ENCODE measurements around the gene ADPRHL1. TPM values are rescaled to one million over a fixed set of nuclear protein-coding genes. Genes with fewer than 3 reads are reported as not detected.

Gene ADPRHL1
- total RNA-seq, 1 experiment from 2014 or later = 2.7 TPM

GRCh38 chr13:113393563-113394338 lies 59.5 kb downstream of the ADPRHL1 start:
- TF ChIP-seq CTCF (conservative IDR thresholded peaks at IDR 0.05) = peak; percentile 91
- peak; percentile 93 for DNase-seq
- Histone ChIP-seq H2BK20ac (ENCODE audit: low read depth, low read length, poor library complexity, severe bottlenecking) (no peak overlapping the region), H3K4me1 (ENCODE audit: insufficient read depth, low read length) (peaks cover 9% of the 10 kb centered on the region), H3K4me2 (ENCODE audit: insufficient read depth, insufficient read length, low read length) (peak overlapping the region; percentile 79), H3K23ac (ENCODE audit: insufficient read length, low read depth, low read length) (no peak overlapping the region), H3K79me1 (ENCODE audit: insufficient read depth, low read depth, low read length, poor library complexity, severe bottlenecking) (no peaks in the 10 kb centered on the region), H2BK5ac (ENCODE audit: insufficient read length, low read length) (no peak overlapping the region), H3K14ac (ENCODE audit: insufficient read depth, low read length) (peak overlapping the region; percentile 89), H3K9me3 (ENCODE audit: control insufficient read depth, low read depth, low read length) (no peaks in the 10 kb centered on the region), H4K5ac (ENCODE audit: insufficient read length, low read depth, low read length) (no peak overlapping the region), H4K20me1 (ENCODE audit: control insufficient read depth, insufficient read depth, insufficient read length) (no peaks in the 10 kb centered on the region), H3K23me2 (ENCODE audit: insufficient read length, low read depth, low read length, poor library complexity, severe bottlenecking) (peaks cover 4% of the 10 kb centered on the region), H3K79me2 (ENCODE audit: insufficient read depth, low read length) (no peaks in the 10 kb centered on the region), H3T11ph (ENCODE audit: low read length) (no peak overlapping the region), H2AFZ (ENCODE audit: low read length) (no peak overlapping the region), H3K27ac (ENCODE audit: insufficient read length, low read depth, low read length) (no peak overlapping the region), H4K8ac (replicated peaks; ENCODE audit: insufficient read length, low read depth, low read length) (no peak overlapping the region), H3K9ac (ENCODE audit: extremely low read depth, insufficient read length, low read length) (peak overlapping the region; percentile 27), H2BK12ac (ENCODE audit: insufficient read length, low read depth, low read length) (no peak overlapping the region), H2BK15ac (ENCODE audit: low read depth, low read length) (no peak overlapping the region), H2BK120ac (ENCODE audit: low read depth, low read length, poor library complexity, severe bottlenecking) (no peak overlapping the region), H2AK5ac (ENCODE audit: insufficient read length, low read length) (no peak overlapping the region), H3K56ac (ENCODE audit: insufficient read length, low read depth, low read length) (no peak overlapping the region), H3K4ac (ENCODE audit: low read depth, low read length) (no peak overlapping the region), H3K27me3 (ENCODE audit: insufficient read depth, low read length) (no peaks in the 10 kb centered on the region), H3K18ac (ENCODE audit: insufficient read length, low read depth, low read length) (peak overlapping the region; percentile 8), H4K91ac (ENCODE audit: insufficient read length, low read depth, low read length) (no peak overlapping the region)
- no CpG with 5 or more reads among the region's 63 CpGs for WGBS (ENCODE audit: extremely low coverage, insufficient read length, low lambda C conversion rate)
- peak overlapping the region in 1 of 3 experiments; percentile 37; a peak in 2 of 7 replicates for H3K27ac Mint-ChIP-seq
- H3K9me3 Mint-ChIP-seq = peaks cover 17 to 18% of the 10 kb centered on the region in 2 experiments
- H3K36me3 Mint-ChIP-seq (ENCODE audit: insufficient read depth in 1 of 3, low read depth in 3 of 3) = peaks cover 9 to 18% (median 16%) of the 10 kb centered on the region in 3 experiments; a peak in 6 of 7 replicates
- H3K27me3 Mint-ChIP-seq (ENCODE audit: low read depth) = no peaks in the 10 kb centered on the region; the same call in 1 of the 2 replicates
- H3K4me1 Mint-ChIP-seq = peaks cover 27 to 29% of the 10 kb centered on the region in 2 experiments
- H3K4me3 Mint-ChIP-seq = peak overlapping the region; percentile 65 to 77
